ENCODE results near the gene TCN1.

Gene TCN1

GRCh38 chr11:59846556-59846955 is 19.7 kb downstream of the TCN1 start:
- TF ChIP-seq CTCF (IDR thresholded peaks at IDR 0.05; ENCODE audit: control insufficient read depth, extremely low read depth, insufficient read depth) = no peak
- no peak overlapping the region for H3K4me3 ChIP-seq (ENCODE audit: low read depth, low read length)
- DNase-seq (ENCODE audit: low read depth) = no peak

GRCh38 chr11:59845399-59845798 is 20.9 kb downstream of the TCN1 start, which contains the start of gene CBLIF:
TSS of gene CBLIF (minus strand) at chr11:59845499. CDS start at chr11:59845453, 46 bp downstream.
- no peak for DNase-seq (ENCODE audit: low read depth)
- no peak for TF ChIP-seq CTCF (IDR thresholded peaks at IDR 0.05; ENCODE audit: control insufficient read depth, extremely low read depth, insufficient read depth)
- H3K4me3 ChIP-seq (ENCODE audit: low read depth, low read length) = no peak within 1 kb of the TSS

GRCh38 chr11:59842316-59842715 is 24.0 kb downstream of the TCN1 start:
- no peak for TF ChIP-seq CTCF (IDR thresholded peaks at IDR 0.05; ENCODE audit: control insufficient read depth, extremely low read depth, insufficient read depth)
- no peak overlapping the region for H3K4me3 ChIP-seq (ENCODE audit: low read depth, low read length)
- no peak for DNase-seq (ENCODE audit: low read depth)

GRCh38 chr11:59841514-59841913 is 24.8 kb downstream of the TCN1 start:
- no peak overlapping the region for H3K4me3 ChIP-seq (ENCODE audit: low read depth, low read length)
- TF ChIP-seq CTCF (IDR thresholded peaks at IDR 0.05; ENCODE audit: control insufficient read depth, extremely low read depth, insufficient read depth) = no peak
- no peak for DNase-seq (ENCODE audit: low read depth)

GRCh38 chr11:59839615-59840014 is 26.7 kb downstream of the TCN1 start:
- H3K4me3 ChIP-seq (ENCODE audit: low read depth, low read length) = no peak overlapping the region
- TF ChIP-seq CTCF (IDR thresholded peaks at IDR 0.05; ENCODE audit: control insufficient read depth, extremely low read depth, insufficient read depth) = no peak
- DNase-seq (ENCODE audit: low read depth) = no peak

- TF ChIP-seq CTCF (IDR thresholded peaks at IDR 0.05; ENCODE audit: control insufficient read depth, extremely low read depth, insufficient read depth) = no peak
- no peak overlapping the region for H3K4me3 ChIP-seq (ENCODE audit: low read depth, low read length)
- no peak for DNase-seq (ENCODE audit: low read depth)
These were observed 32.7 kb downstream of the TCN1 start for GRCh38 chr11:59833602-59834001.

GRCh38 chr11:59829358-59829757 is 36.9 kb downstream of the TCN1 start:
- H3K4me3 ChIP-seq (ENCODE audit: low read depth, low read length) = no peak overlapping the region
- DNase-seq (ENCODE audit: low read depth) = no peak
- TF ChIP-seq CTCF (IDR thresholded peaks at IDR 0.05; ENCODE audit: control insufficient read depth, extremely low read depth, insufficient read depth) = no peak
